ENCODE results near the gene CCHCR1. TPM values are rescaled to one million over a fixed set of nuclear protein-coding genes. Genes with fewer than 3 reads are reported as not detected.

CCHCR1 gene
- total RNA-seq, 1 experiment from 2014 or later: 130 TPM

Other genes with a start within 250 kb of the CCHCR1 start
- 49.7 and 58.5 TPM in 2 replicates for gene GTF2H4, start 249.6 kb downstream of the CCHCR1 start, total RNA-seq (2014; rRNA removed; shearing (Covaris generic); ENCODE audit: low replicate concordance)
- gene VARS2, start 243.6 kb downstream of the CCHCR1 start, total RNA-seq (2014; rRNA removed; shearing (Covaris generic); ENCODE audit: low replicate concordance): 29.5 and 43.7 TPM in 2 replicates
- not detected in 2 replicates for gene SFTA2, start 225.6 kb downstream of the CCHCR1 start, total RNA-seq (2014; rRNA removed; shearing (Covaris generic); ENCODE audit: low replicate concordance)
- gene MUCL3, start 216.8 kb downstream of the CCHCR1 start, total RNA-seq (2014; rRNA removed; shearing (Covaris generic); ENCODE audit: low replicate concordance): 0.24 TPM in 1 of 2 replicates, not detected in the other
- gene MUC21, start 174.1 kb downstream of the CCHCR1 start, total RNA-seq (2014; rRNA removed; shearing (Covaris generic); ENCODE audit: low replicate concordance): not detected in 2 replicates
- gene MUC22, start 147.3 kb downstream of the CCHCR1 start, total RNA-seq (2014; rRNA removed; shearing (Covaris generic); ENCODE audit: low replicate concordance): not detected in 2 replicates
- gene C6orf15, start 45.2 kb downstream of the CCHCR1 start, total RNA-seq (2014; rRNA removed; shearing (Covaris generic); ENCODE audit: low replicate concordance): not detected in 2 replicates
- 0.20 and 1.8 TPM in 2 replicates for gene PSORS1C1, start 43.0 kb downstream of the CCHCR1 start, total RNA-seq (2014; rRNA removed; shearing (Covaris generic); ENCODE audit: low replicate concordance)
- not detected in 2 replicates for gene CDSN, start 37.4 kb downstream of the CCHCR1 start, total RNA-seq (2014; rRNA removed; shearing (Covaris generic); ENCODE audit: low replicate concordance)
- not detected in 2 replicates for gene PSORS1C2, start 18.7 kb downstream of the CCHCR1 start, total RNA-seq (2014; rRNA removed; shearing (Covaris generic); ENCODE audit: low replicate concordance)
- gene TCF19, start 787 bp upstream of the CCHCR1 start, total RNA-seq (2014; rRNA removed; shearing (Covaris generic); ENCODE audit: low replicate concordance): 34.9 and 37.6 TPM in 2 replicates
- gene POU5F1, start 12.9 kb upstream of the CCHCR1 start, total RNA-seq (2014; rRNA removed; shearing (Covaris generic); ENCODE audit: low replicate concordance): 0.09 and 26.0 TPM in 2 replicates
- 934 and 946 TPM in 2 replicates for gene HLA-C, start 114.3 kb upstream of the CCHCR1 start, total RNA-seq (2014; rRNA removed; shearing (Covaris generic); ENCODE audit: low replicate concordance)
- gene HLA-B, start 199.4 kb upstream of the CCHCR1 start, total RNA-seq (2014; rRNA removed; shearing (Covaris generic); ENCODE audit: low replicate concordance): 379 and 544 TPM in 2 replicates
- 28.9 and 34.3 TPM in 2 replicates for gene MICA, start 245.8 kb upstream of the CCHCR1 start, total RNA-seq (2014; rRNA removed; shearing (Covaris generic); ENCODE audit: low replicate concordance)

Measured in Caki2 (cell line).